Activated naive CD4-positive, alpha-beta T cell treated with anti-CD3 and anti-CD28 coated beads, Interleukin-2, amount 50 U/mL, for 24 hours (primary cell): ENCODE results near the gene CTNNBL1.
"Not testable (repeated sequence)": the region's sequence is repeated elsewhere in the genome, so short reads cannot be mapped to it uniquely, and the experiment has no call there.

Experiments used
- H3K27ac Mint-ChIP-seq: one replicate; pipeline ENCODE4 v1.8.0; 2021; ENCODE audit warnings: mild to moderate bottlenecking, mixed read lengths
- H3K27me3 Mint-ChIP-seq: one replicate; pipeline ENCODE4 v1.8.0; 2021; ENCODE audit warnings: mixed read lengths
- H3K36me3 Mint-ChIP-seq: one replicate; pipeline ENCODE4 v1.8.0; 2021; ENCODE audit warnings: mixed read lengths
- H3K4me1 Mint-ChIP-seq: one replicate; pipeline ENCODE4 v1.8.0; 2021; ENCODE audit warnings: mixed read lengths
- H3K4me3 Mint-ChIP-seq: one replicate; pipeline ENCODE4 v1.8.0; 2021; ENCODE audit warnings: mild to moderate bottlenecking, mixed read lengths
- H3K9me3 Mint-ChIP-seq: one replicate; pipeline ENCODE4 v1.8.0; 2021; ENCODE audit warnings: mixed read lengths

Gene CTNNBL1, protein sequence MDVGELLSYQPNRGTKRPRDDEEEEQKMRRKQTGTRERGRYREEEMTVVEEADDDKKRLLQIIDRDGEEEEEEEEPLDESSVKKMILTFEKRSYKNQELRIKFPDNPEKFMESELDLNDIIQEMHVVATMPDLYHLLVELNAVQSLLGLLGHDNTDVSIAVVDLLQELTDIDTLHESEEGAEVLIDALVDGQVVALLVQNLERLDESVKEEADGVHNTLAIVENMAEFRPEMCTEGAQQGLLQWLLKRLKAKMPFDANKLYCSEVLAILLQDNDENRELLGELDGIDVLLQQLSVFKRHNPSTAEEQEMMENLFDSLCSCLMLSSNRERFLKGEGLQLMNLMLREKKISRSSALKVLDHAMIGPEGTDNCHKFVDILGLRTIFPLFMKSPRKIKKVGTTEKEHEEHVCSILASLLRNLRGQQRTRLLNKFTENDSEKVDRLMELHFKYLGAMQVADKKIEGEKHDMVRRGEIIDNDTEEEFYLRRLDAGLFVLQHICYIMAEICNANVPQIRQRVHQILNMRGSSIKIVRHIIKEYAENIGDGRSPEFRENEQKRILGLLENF

DNA sequence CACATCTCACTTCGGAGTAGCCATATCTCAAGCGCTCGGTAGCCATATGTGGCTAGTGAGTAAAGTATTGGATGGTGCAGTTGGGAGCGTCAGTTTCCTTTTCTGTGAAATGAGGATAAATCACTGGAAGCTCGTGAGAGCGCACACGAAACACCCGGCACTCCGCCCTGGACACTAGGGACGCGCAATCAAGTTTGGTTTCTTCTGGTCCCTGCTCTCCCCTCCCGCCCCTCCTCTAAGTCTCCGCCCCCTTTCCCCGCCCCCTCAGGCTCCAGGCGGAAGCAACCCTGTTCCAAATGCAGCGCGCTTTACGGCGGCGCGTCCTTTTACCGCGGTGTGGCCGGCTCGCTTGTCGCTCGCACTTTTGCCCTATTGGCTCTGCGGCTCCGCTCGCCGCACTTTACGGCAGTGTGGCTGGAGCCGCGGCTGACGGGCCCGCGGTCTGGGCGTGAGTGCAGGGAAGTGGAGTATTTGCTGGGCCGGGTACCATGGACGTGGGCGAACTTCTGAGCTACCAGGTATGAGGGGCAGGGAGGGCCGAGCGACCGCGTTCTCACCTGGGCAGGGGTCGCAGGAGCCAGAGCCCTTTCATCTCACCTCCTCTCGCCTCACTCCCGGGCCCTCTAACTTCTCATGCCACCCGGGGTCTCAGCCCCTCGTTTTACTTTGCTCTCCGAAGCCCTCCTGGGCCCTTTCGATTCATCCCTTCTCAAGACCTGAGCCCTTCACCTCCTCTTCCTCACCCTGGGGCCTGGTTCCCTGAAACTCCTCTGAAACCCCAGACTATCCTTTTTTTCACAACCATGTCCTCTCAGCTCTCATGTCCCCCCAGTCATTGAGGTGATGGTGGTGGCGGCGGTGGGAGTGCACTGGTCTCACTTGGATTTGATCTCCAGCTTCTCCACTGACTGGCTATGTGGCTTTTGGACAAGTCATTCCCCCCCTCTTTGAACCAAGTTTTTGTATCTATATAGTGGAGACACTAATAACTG is at the start of gene CTNNBL1:
Gene CTNNBL1 (plus strand): TSS at position 396 of the 992 bp plus-strand sequence. CDS start 93 bp downstream, at position 489.
- H3K4me1 Mint-ChIP-seq = peaks cover 29% of the 10 kb centered on the region

DNA sequence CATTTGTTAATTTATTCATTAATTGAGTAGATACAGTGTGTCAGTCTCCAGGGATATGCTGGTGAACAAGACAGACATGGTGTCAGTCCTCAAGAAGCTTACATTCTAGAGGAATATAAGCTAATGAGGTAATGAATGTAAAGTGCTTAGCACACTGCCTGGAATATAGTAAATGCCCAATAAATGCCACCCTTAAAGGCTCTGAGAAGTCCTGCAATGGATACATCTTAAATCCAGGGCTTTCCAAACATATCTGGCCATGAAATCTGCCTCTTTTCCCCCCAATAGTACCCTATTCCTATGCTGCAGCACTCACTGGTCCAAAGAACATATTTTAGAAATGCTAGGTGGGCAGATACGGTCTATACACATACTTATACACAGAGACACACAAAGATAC is 49.2 kb upstream of the CTNNBL1 start:
- H3K9me3 Mint-ChIP-seq = no peaks in the 10 kb centered on the region
- H3K4me3 Mint-ChIP-seq = no peak overlapping the region
- H3K27ac Mint-ChIP-seq = no peak overlapping the region
- H3K36me3 Mint-ChIP-seq = no peaks in the 10 kb centered on the region
- H3K27me3 Mint-ChIP-seq = peaks cover 25% of the 10 kb centered on the region
- H3K4me1 Mint-ChIP-seq = no peaks in the 10 kb centered on the region

More for the DNA sequence above, at the start of gene CTNNBL1:
- Mint-ChIP-seq H3K27ac (peak within 1 kb of the TSS; percentile 87), H3K4me3 (peak within 1 kb of the TSS; percentile 97), H3K36me3 (peaks cover 7% of the 10 kb centered on the region), H3K27me3 (peaks cover 7% of the 10 kb centered on the region), H3K9me3 (no peaks in the 10 kb centered on the region)

DNA sequence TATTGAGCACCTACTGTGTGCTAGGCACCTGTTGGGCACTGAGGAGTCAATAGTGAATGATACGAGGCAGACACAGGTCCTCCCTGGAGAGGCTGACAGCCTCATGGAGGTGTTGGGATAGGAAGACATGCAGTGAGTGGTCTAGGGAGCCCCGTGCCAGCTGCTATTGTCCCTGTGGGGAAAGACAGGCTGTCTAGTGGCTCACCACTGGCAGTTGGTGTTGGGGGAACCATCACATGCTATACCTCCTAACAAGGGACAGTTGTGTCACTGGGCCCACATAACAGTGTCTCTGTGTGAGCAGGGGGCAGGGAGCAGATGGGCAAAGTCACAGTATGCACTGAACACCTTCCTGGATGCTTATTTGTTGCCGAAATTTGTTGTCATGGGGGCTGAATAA is 45.9 kb upstream of the CTNNBL1 start:
- H3K36me3 Mint-ChIP-seq = no peaks in the 10 kb centered on the region
- peaks cover 15% of the 10 kb centered on the region for H3K27me3 Mint-ChIP-seq
- H3K4me3 Mint-ChIP-seq = no peak overlapping the region
- H3K27ac Mint-ChIP-seq = no peak overlapping the region
- no peaks in the 10 kb centered on the region for H3K4me1 Mint-ChIP-seq
- H3K9me3 Mint-ChIP-seq = no peaks in the 10 kb centered on the region

DNA sequence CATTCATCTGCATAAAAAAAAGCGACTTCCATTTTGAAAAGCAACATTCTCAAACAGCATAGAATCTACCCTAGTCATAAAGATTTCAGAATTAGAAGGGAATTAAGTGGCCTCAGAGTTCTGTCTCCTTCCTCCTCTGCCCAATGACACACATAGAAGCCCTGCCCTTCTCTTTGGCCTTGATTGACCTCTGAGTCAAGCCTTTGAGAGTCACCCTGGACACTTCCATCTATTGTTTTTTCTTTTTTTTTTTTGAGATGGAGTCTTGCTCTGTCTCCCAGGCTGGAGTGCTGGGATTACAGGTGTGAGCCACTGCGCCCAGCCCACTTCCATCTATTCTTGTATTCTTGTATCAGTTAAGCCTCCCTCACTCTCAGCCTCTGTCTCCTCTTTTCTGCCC is 44.8 kb upstream of the CTNNBL1 start:
- H3K4me3 Mint-ChIP-seq = no peak overlapping the region
- H3K27me3 Mint-ChIP-seq = peaks cover 14% of the 10 kb centered on the region
- no peaks in the 10 kb centered on the region for H3K36me3 Mint-ChIP-seq
- H3K27ac Mint-ChIP-seq = no peak overlapping the region
- no peaks in the 10 kb centered on the region for H3K9me3 Mint-ChIP-seq
- no peaks in the 10 kb centered on the region for H3K4me1 Mint-ChIP-seq

DNA sequence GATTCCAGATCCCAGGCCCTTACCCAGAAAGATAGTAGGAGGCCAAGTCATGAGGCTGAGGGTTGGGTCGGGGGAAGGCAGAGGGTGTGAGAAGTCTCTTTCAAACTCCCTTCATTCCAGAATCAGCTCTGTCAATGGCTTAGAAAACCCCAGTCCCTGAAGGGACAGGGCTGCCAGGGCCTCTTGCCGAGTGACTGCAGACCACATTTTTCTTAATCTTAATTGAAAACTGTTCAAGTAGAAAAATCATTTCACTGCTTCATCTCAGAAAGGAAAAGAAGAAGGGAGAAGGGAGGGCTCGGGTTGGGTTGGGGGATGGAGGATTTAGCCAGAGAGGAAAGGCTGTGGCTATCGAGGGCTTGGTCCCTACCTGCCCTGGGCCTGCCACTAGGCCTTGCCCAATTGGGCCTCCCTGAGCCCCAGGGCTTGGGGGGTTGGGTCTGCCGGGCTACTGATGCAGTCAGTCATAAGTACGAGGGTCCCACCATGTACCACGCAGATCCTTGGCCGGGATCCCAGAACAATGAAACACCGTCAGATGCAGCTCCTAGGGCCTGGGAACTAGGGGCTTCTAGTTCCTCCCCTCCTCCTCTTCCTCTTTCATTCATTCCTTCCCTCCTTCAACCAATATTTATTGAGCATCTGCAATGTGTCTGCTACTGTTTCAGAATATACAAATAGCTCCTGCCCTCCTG is 44.0 kb upstream of the CTNNBL1 start:
- no peak overlapping the region for H3K27ac Mint-ChIP-seq
- no peaks in the 10 kb centered on the region for H3K9me3 Mint-ChIP-seq
- no peak overlapping the region for H3K4me3 Mint-ChIP-seq
- H3K36me3 Mint-ChIP-seq = no peaks in the 10 kb centered on the region
- H3K4me1 Mint-ChIP-seq = no peaks in the 10 kb centered on the region
- peaks cover 12% of the 10 kb centered on the region for H3K27me3 Mint-ChIP-seq

DNA sequence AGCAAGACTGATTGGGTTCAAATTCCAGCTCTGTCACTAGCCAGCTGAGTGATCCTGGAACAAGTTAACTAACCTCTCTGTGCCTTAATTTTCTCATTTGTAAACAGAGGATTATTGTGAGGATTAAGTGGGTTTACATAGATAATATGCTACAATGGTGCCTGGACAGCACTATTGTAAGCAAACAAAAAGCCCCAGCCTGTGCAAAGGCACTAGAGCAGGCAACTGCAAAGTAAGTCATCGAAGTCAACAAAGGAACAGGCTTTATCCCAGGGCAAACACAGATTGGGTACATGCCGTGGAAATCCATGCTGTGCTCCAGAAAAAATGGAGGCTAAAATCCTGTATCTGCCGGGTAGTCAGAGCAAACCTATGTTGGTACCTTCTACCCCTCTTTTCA is 43.2 kb upstream of the CTNNBL1 start:
- peaks cover 8% of the 10 kb centered on the region for H3K27me3 Mint-ChIP-seq
- H3K9me3 Mint-ChIP-seq = no peaks in the 10 kb centered on the region
- H3K27ac Mint-ChIP-seq = no peak overlapping the region
- no peak overlapping the region for H3K4me3 Mint-ChIP-seq
- no peaks in the 10 kb centered on the region for H3K4me1 Mint-ChIP-seq
- H3K36me3 Mint-ChIP-seq = no peaks in the 10 kb centered on the region

DNA sequence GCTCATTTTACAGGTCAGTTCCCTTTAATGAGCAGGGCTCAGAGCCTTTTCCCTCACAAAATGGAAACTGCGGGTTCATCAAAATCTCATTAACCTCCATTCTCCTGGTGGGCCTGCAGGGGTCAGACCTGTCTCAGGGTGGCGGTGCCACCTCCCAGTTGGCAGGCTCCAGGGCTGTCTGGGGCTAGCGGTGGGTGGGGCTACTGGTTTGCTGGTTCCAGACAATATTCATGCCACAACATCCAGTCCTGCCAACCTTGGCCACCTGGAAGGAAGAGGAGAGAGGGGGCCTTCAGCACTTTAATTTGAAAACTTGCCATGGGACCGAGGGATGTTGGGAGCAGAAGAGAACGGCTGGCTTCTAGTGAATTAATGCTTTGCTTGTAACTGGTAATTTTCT is 41.9 kb upstream of the CTNNBL1 start:
- H3K27me3 Mint-ChIP-seq = peaks cover 8% of the 10 kb centered on the region
- no peaks in the 10 kb centered on the region for H3K36me3 Mint-ChIP-seq
- H3K9me3 Mint-ChIP-seq = no peaks in the 10 kb centered on the region
- no peak overlapping the region for H3K27ac Mint-ChIP-seq
- H3K4me1 Mint-ChIP-seq = no peaks in the 10 kb centered on the region
- no peak overlapping the region for H3K4me3 Mint-ChIP-seq

DNA sequence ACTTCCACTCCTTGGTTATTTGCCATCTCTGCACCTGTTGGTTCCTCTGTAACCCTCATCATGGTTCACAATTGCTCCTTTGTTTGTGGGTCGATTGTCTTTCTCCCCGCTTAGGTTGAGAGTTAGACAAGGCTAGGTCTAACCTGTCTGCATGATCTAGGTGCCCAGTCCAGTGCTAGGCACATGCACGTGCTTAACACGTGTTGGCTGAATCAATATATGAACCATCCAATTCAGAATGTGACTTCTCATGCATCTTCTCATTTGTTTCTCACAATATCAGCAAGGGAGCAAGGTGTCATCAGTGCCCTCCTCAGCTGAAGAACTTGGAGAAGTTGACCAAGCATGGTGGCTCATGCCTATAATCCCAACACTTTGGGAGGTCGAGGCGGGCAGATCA is 36.9 kb upstream of the CTNNBL1 start:
- Mint-ChIP-seq H3K27ac (no peak overlapping the region), H3K9me3 (no peaks in the 10 kb centered on the region), H3K4me3 (no peak overlapping the region), H3K4me1 (no peaks in the 10 kb centered on the region), H3K27me3 (peaks cover 6% of the 10 kb centered on the region), H3K36me3 (no peaks in the 10 kb centered on the region)

DNA sequence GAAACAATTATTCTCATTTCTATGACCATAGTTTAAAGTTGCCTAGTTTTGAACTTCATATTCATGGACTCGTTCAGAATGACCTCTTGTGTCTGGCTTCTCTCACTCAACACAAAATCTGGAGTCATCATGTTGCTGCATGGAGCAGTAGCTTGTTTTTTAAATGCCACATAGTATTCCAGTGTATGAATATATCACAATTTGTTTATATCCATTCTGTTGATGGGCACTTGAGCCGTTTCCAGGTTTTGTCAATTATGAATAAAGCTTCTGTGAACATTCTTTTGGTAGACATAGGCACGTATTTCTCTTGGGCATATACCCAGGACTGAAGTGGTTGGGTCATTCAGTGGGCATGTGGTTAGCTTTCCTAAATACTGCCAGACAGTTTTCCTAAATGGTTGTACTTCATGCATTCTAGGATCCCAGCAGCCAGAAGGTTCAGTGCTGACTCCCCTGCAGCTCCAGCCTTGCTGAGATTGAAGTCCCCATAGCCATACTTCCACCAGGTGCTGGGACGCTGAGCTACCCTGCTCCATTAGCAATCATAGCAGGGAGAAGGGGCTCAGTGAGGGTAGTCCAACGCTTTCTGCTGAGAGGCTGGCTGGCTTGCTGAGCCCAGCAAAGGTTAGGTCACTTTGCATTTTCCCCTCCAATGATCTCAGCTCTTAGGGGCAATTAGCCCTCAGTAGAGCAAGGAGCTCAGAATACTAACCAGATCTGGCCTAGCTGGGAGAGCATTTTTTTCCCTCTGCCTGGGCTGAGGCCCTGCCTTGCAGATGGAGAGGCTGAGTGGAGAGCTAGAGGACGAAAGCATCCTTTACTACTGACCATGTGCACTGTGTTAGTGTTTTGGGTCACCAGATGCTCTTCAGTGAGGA is 35.7 kb upstream of the CTNNBL1 start:
- Mint-ChIP-seq H3K36me3 (no peaks in the 10 kb centered on the region), H3K9me3 (no peaks in the 10 kb centered on the region), H3K4me1 (no peaks in the 10 kb centered on the region), H3K4me3 (no peak overlapping the region), H3K27me3 (peaks cover 5% of the 10 kb centered on the region), H3K27ac (no peak overlapping the region)

DNA sequence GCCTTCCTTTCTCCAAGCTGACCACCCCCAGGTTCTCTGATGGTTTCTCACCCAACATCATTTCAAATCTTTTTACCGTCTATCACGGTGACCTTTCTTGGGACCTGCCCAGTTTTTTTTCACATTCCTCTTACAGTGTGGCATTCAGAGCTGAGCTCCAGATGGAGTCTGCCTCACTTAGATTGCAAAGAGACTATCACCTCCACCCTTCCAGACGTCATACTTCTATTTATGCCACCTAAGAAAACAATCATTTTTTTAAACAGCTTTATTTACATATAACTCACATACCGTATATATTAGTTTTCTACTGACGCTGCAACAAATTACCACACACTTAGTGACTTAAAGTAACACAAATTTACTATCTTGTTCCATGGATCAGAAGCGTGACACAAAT is 32.3 kb upstream of the CTNNBL1 start:
- H3K4me1 Mint-ChIP-seq = no peaks in the 10 kb centered on the region
- H3K9me3 Mint-ChIP-seq = peaks cover 5% of the 10 kb centered on the region
- H3K27ac Mint-ChIP-seq = no peak overlapping the region
- no peak overlapping the region for H3K4me3 Mint-ChIP-seq
- peaks cover 3% of the 10 kb centered on the region for H3K27me3 Mint-ChIP-seq
- peaks cover 2% of the 10 kb centered on the region for H3K36me3 Mint-ChIP-seq

DNA sequence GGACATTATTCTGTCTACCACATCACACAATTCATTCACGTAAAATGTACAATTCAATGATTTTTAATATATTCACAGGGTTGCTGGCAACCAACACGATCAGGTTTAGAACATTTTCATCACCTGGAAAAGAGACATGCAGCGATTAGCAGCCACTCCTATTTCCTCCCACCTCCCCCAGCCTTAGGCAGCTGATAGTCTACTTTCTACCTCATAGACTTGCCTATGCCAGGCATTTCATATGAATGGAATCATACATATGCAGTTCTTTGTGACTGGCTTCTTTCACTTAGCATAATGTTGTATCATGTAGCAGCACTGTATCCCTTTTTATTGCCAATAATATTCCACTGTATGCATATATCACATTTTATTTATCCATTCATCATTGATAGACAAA is 31.5 kb upstream of the CTNNBL1 start:
- Mint-ChIP-seq H3K9me3 (peaks cover 5% of the 10 kb centered on the region), H3K4me3 (no peak overlapping the region), H3K36me3 (peaks cover 2% of the 10 kb centered on the region), H3K4me1 (no peaks in the 10 kb centered on the region), H3K27me3 (peaks cover 3% of the 10 kb centered on the region), H3K27ac (no peak overlapping the region)

DNA sequence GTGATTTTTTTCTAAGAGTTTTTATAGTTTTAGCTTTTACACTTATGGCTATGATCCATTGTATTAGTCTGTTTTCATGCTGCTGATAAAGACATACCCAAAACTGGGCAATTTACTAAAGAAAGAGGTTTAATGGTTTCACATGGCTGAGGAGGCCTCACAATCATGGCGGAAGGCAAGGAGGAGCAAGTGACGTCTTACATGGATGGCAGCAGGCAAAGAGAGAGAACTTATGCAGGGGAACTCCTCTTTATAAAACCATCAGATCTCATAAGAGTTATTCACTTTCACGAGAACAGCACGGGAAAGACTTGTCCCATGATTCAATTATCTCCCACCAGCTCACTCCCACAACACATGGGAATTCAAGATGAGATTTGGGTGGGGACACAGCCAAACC is 29.2 kb upstream of the CTNNBL1 start:
- not testable (repeated sequence) for H3K27me3 Mint-ChIP-seq, H3K9me3 Mint-ChIP-seq, H3K27ac Mint-ChIP-seq, H3K4me3 Mint-ChIP-seq, H3K4me1 Mint-ChIP-seq, H3K36me3 Mint-ChIP-seq

DNA sequence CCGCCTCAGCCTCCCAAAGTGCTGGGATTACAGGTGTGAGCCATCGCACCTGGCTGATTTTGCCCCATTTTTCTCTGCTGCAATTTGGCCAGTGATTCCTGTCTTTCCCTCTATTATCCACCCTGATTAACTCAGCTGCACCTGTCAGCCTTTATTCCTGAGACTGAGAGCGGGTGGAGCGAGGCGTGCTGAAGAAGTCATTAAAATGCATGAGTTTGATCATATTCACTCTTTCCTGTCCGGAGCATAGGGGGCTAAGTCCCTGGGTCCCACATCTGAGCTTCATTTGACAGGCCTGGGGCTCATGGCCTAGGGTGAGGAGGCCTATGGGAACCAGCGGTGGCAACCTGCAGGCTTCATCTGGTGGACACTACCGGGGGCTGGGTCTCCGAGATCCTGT is 25.7 kb upstream of the CTNNBL1 start:
- H3K36me3 Mint-ChIP-seq = peaks cover 2% of the 10 kb centered on the region
- H3K27me3 Mint-ChIP-seq = peaks cover 17% of the 10 kb centered on the region
- no peak overlapping the region for H3K4me3 Mint-ChIP-seq
- H3K9me3 Mint-ChIP-seq = peaks cover 5% of the 10 kb centered on the region
- H3K4me1 Mint-ChIP-seq = no peaks in the 10 kb centered on the region
- no peak overlapping the region for H3K27ac Mint-ChIP-seq

DNA sequence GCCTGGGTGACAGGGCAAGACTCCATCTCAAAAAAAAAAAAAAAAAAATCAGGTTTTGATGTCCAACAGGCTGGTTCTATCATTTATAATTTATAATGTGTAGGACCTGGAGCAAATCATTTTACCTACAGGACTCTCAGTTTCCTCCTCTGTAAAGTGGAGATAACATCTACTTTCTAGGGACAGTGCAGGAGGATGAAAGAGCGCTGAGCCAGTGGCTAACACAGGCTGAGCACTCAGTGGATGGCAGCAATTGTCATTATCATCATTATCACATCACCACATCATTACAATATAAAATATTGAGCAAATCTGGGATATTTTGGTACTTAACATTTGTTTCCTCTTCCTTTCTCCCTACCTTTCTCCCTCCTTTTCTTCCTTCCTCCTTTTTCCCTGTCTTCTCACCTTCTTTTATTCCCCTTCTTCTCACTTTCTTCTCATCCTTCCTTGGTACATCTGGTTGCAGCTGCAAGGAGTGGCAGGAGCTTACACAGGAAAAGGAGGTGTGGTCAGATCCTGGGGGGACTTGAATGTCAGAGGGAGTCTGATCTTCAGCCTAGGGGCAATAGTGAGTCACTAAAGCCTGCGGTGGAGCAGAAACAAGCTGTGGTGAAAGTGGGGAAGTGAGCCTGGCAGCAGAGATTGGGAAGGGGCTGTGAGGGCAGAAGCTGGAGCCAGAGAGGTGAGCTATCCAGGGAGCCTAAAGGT is 24.6 kb upstream of the CTNNBL1 start:
- Mint-ChIP-seq H3K9me3 (peaks cover 5% of the 10 kb centered on the region), H3K27me3 (peaks cover 18% of the 10 kb centered on the region), H3K36me3 (peaks cover 2% of the 10 kb centered on the region), H3K4me1 (no peaks in the 10 kb centered on the region), H3K27ac (no peak overlapping the region), H3K4me3 (no peak overlapping the region)
